Heart right ventricle (tissue), 16 donors: Measurements from ENCODE around the gene KIF22. TPM values are rescaled to one million over a fixed set of nuclear protein-coding genes. Genes with fewer than 3 reads are reported as not detected.
"Not testable (repeated sequence)": the region's sequence is repeated elsewhere in the genome, so short reads cannot be mapped to it uniquely, and the experiment has no call there.

Source experiments
- ATAC-seq, 8 donors: fragments of 200-7000 bp; cut with Tn5 transposase; one replicate each; pipeline ENCODE4 v1.9.1; 2020; ENCODE audit warnings: mild to moderate bottlenecking in 8 of 8, moderate library complexity in 8 of 8, moderate number of reproducible peaks in 1 of 8
- DNase-seq, 2 donors: peaks; one replicate each; pipeline ENCODE4 v3.0.0-alpha.2; 2020
- H3K27ac ChIP-seq, 10 donors: fragments of 200-600 bp; sonication (generic) in 2 of 10; one replicate each; pipeline versions ENCODE4 v1.5.0 to v1.8.0; 2020 to 2022; ENCODE audit warnings: mild to moderate bottlenecking in 3 of 10
- H3K27me3 ChIP-seq, 7 donors: fragments of 200-600 bp; one replicate each; pipeline ENCODE4 v1.8.0; 2021 to 2022; ENCODE audit warnings: mild to moderate bottlenecking in 2 of 7
- H3K36me3 ChIP-seq, 9 donors: fragments of 200-600 bp; sonication (generic) in 1 of 9; one replicate each; pipeline versions ENCODE4 v1.5.0 to v1.8.0; 2020 to 2022; ENCODE audit warnings: mild to moderate bottlenecking in 2 of 9
- H3K4me1 ChIP-seq, 9 donors: fragments of 200-600 bp; sonication (generic) in 1 of 9; one replicate each; pipeline versions ENCODE4 v1.5.0 to v1.8.0; 2020 to 2022; ENCODE audit warnings: mild to moderate bottlenecking in 4 of 9
- H3K4me3 ChIP-seq, 10 donors: fragments of 200-600 bp; sonication (generic) in 2 of 10; one replicate each; pipeline versions ENCODE4 v1.5.0 to v1.8.0; 2020 to 2022; ENCODE audit warnings: mild to moderate bottlenecking in 7 of 10, moderate library complexity in 2 of 10
- H3K9me3 ChIP-seq, 11 donors: fragments of 200-600 bp in 10 of 11; sonication (generic) in 2 of 11; one replicate each; pipeline versions ENCODE4 v1.5.0 to v1.8.0; 2013 to 2022; ENCODE audit warnings: mild to moderate bottlenecking in 2 of 11, control low read depth in 1 of 11, moderate library complexity in 1 of 11
- WGBS, 2 donors: extraction: QIAGEN DNeasy Blood & Tissue Kit; methylation state at CpG; one replicate each; pipeline ENCODE4 v1.1.7; 2013; ENCODE audit warnings: inconsistent platforms in 1 of 2; 5-methylcytosine and 5-hydroxymethylcytosine counted together
- intact Hi-C, 10 donors: fragments of 100-400 bp; cut with DNase I; formaldehyde crosslinking; loops; one replicate each; pipeline versions ENCODE4 v1.11.1 to v1.14.2; 2022
- polyA plus RNA-seq, 2 donors: library from polyadenylated mRNA; stranded (reverse); fragments of 200-250 nt; gene quantifications; one replicate each; pipeline ENCODE4 v1.2.3, GENCODE V29; 2013
- total RNA-seq, 10 donors: library from RNA; stranded (reverse); fragmentation: NEBNext Ultra II Directional in 3 of 10; extraction: Animal tissue kit (Norgen Biotek cat#: 25700) in 3 of 10; gene quantifications; one replicate each; pipeline versions ENCODE4 v1.2.1 to v1.2.4, GENCODE V29; 2021 to 2023
- TF ChIP-seq, protein P1 (sequence below), 9 donors: fragments of 200-600 bp; sonication (generic) in 2 of 9; IDR thresholded peaks; one replicate each; pipeline versions ENCODE4 v1.5.0 to v1.8.0; 2021 to 2022; ENCODE audit warnings: antibody characterized with exemption in 9 of 9, mild to moderate bottlenecking in 5 of 9, moderate library complexity in 1 of 9
- donor health status: Arrhythmogenic right ventricular cardiomyopathy.
- donor health status: ischemic (EF 13 %, LVEDD 7.1; RV severe dilation, severe dysfunction).
- donor health status: healthy with polysubstance abuse.
- donor health status: DM: no; HTN: yes; CAD: no.
- donor health status: DM: no; HTN: no; CAD: no.
- donor health status: ischemic (EF 25% LVEDD 6.9; RV normal size, moderate dysfunction).
- donor health status: ischemic (EF 25% LVEDD 5.7; RV mildly dilated, moderate dysfunction).
- donor health status: healthy.
- donor health status: DM: yes; HTN: yes; CAD: no.
- donor health status: Ischemic cardiomyopathy.
- donor health status: ischemic (EF 35%, LVEDD 5.7; RV mildly dilated, moderate dysfunction).
- donor health status: nonischemic (EF 11% LVEDD 7.7; RV severe dilation, severe dysfunction).
- donor health status: DM: yes; HTN: yes; CAD: no.
- donor health status: PGD.
- donor health status: ischemic (EF 29% LVEDD 5.4; RV normal size, mild dysfunction).
- donor health status: nonischemic (EF 23%, LVEDD 6.1; RV moderate dilation, normal function).

Gene KIF22
- total and polyA plus RNA-seq, 12 donors = 16.3 to 136 (median 38.6) TPM

DNA sequence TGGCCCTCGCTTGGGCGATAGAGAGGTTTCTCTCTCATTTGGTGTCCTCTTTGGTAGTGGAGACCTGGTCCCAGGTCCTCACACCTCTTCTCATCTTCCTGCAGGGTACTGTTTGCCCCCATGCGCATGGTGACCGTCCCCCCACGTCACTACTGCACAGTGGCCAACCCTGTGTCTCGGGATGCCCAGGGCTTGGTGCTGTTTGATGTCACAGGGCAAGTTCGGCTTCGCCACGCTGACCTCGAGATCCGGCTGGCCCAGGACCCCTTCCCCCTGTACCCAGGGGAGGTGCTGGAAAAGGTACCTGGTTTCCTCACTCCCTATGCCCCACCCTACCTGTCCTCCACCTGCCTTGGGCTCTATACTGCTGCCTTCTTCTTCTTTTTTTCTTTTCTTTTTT is 40.2 kb downstream of the KIF22 start:
- Histone ChIP-seq H3K36me3 (peaks cover 0 to 69% (median 27%) of the 10 kb centered on the region in 9 donors), H3K27ac (no peak overlapping the region), H3K27me3 (no peaks in the 10 kb centered on the region), H3K4me1 (peaks cover under 1 to 31% (median 8%) of the 10 kb centered on the region in 9 donors), H3K4me3 (no peak overlapping the region), H3K9me3 (no peaks in the 10 kb centered on the region)
- no peak for ATAC-seq
- 95 to 98% methylated on average over 11 of the region's 11 CpGs for WGBS, 2 donors
- TF ChIP-seq, protein P1, sequence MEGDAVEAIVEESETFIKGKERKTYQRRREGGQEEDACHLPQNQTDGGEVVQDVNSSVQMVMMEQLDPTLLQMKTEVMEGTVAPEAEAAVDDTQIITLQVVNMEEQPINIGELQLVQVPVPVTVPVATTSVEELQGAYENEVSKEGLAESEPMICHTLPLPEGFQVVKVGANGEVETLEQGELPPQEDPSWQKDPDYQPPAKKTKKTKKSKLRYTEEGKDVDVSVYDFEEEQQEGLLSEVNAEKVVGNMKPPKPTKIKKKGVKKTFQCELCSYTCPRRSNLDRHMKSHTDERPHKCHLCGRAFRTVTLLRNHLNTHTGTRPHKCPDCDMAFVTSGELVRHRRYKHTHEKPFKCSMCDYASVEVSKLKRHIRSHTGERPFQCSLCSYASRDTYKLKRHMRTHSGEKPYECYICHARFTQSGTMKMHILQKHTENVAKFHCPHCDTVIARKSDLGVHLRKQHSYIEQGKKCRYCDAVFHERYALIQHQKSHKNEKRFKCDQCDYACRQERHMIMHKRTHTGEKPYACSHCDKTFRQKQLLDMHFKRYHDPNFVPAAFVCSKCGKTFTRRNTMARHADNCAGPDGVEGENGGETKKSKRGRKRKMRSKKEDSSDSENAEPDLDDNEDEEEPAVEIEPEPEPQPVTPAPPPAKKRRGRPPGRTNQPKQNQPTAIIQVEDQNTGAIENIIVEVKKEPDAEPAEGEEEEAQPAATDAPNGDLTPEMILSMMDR (IDR thresholded peaks at IDR 0.05) = no peak
- intact Hi-C loops = no loop called here
- DNase-seq = no peak

DNA sequence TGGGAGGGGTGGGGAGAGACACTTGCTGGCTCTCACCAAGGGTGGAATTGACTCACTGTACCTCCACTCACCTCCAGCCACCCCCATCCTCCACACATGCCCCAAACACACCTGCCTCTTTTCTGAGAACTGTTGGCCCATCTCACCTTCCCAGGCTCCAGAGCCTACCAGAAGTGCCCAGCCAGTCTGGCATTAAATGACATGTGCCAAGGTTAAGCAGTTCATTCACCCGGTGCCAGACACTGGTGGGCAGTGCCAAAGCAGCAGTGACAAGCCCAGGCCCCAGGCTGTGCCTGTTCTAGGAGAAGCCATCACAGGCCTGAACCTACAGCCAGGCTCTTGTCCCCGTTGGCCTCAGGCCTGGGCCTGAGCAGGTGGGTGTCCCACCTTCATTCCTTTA is 40.9 kb downstream of the KIF22 start:
- intact Hi-C loops = no loop called here
- Histone ChIP-seq H3K4me1 (peaks cover 0 to 24% (median 1%) of the 10 kb centered on the region in 9 donors), H3K36me3 (peaks cover 0 to 76% (median 29%) of the 10 kb centered on the region in 9 donors), H3K4me3 (no peak overlapping the region), H3K27me3 (no peaks in the 10 kb centered on the region), H3K9me3 (no peaks in the 10 kb centered on the region), H3K27ac (no peak overlapping the region)
- TF ChIP-seq, protein P1 (IDR thresholded peaks at IDR 0.05) = no peak
- WGBS, 2 donors = 50 to 52% methylated on average over 2 of the region's 2 CpGs
- peak; percentile 47 to 88 (median 71) for ATAC-seq
- peak in 1 of 2 donors; percentile 35 for DNase-seq

DNA sequence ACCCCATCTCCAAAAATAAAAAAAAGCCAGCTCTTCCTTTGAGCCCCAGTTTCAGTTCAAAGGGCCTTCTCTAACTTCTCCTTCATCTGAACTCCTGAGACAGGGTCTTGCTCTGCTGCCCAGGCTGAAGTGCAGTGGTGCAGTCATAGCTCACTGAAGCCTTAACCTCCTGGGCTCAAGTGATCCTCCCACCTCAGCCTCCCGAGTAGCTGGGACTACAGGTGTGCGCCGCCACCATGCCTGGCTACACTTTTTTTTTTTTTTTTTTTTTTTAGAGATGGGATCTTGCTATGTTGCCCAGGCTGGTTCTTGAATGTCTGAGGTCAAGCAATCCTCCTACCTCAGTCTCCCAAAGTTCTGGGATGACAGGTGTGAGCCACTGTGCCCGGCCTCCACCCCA is 42.7 kb downstream of the KIF22 start:
- H3K27ac ChIP-seq, H3K9me3 ChIP-seq, intact Hi-C loops, H3K4me3 ChIP-seq, ATAC-seq, DNase-seq, H3K27me3 ChIP-seq: not testable (repeated sequence)
- 96 to 97% methylated on average over 4 of the region's 4 CpGs for WGBS, 2 donors
- Histone ChIP-seq H3K36me3 (peaks cover 0 to 89% (median 44%) of the 10 kb centered on the region in 9 donors), H3K4me1 (peaks cover 0 to 13% (median 0%) of the 10 kb centered on the region in 9 donors)

DNA sequence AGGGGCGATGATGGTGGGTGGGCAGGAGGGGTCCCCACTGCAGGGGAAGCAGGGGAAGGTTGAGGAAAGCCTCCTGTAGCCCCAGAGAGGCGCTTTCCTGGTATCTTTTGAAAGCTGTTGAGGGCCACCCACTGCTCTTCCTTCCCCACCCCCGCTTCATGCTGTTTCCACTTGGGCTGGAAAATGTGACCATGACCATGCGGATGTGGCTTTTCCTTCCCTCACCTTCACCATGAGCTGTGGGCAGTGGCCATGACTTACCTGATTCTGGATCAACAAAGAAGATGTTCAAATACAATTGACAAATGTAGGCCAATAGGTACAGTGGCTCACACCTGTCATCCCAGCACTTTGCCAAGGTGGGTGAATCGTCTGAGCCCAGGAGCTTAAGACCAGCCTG is 43.5 kb downstream of the KIF22 start:
- TF ChIP-seq, protein P1 (IDR thresholded peaks at IDR 0.05) = no peak
- Histone ChIP-seq H3K36me3 (peaks cover 0 to 98% (median 51%) of the 10 kb centered on the region in 9 donors), H3K9me3 (no peaks in the 10 kb centered on the region), H3K4me3 (no peak overlapping the region), H3K27ac (no peak overlapping the region), H3K4me1 (peaks cover 0 to 13% (median 0%) of the 10 kb centered on the region in 9 donors), H3K27me3 (no peaks in the 10 kb centered on the region)
- WGBS, 2 donors = 92 to 95% methylated on average over 5 of the region's 5 CpGs
- DNase-seq (no peak), ATAC-seq (no peak)
- intact Hi-C loops = no loop called here

DNA sequence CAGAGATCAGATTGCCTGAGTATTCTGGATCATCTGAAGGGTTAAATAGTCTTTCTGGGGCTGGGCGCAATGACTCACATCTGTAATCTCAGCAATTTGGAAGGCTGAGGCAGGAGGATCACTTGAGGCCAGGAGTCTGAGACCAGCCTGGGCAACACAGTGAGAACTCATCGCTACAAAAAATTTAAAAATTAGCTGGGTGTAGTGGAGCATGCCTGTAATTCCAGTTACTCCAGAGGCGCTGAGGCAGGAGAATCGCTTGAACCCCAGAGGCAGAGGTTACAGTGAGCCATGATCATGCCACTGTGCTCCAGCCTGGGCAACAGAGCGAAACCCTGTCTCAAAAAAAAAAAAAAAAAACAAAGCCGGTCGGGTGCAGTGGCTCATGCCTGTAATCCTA is 45.4 kb downstream of the KIF22 start:
- Histone ChIP-seq H3K27ac (no peak overlapping the region), H3K36me3 (peaks cover 0 to 100% (median 52%) of the 10 kb centered on the region in 9 donors), H3K27me3 (no peaks in the 10 kb centered on the region), H3K4me3 (no peak overlapping the region), H3K9me3 (no peaks in the 10 kb centered on the region), H3K4me1 (peaks cover 0 to 8% (median 0%) of the 10 kb centered on the region in 9 donors)
- intact Hi-C loops = no loop called here
- WGBS, 2 donors = 93 to 94% methylated on average over 7 of the region's 7 CpGs
- DNase-seq = no peak
- TF ChIP-seq, protein P1 (IDR thresholded peaks at IDR 0.05) = no peak
- no peak for ATAC-seq
